GM21390 (cell line): ENCODE measurements around the gene STX8.

Experiments used
- ATAC-seq: cut with Tn5 transposase; IDR thresholded peaks from one replicate; pipeline ENCODE4 v1.9.1; 2021; ENCODE audit not compliant: unreplicated experiment

STX8 gene

DNA sequence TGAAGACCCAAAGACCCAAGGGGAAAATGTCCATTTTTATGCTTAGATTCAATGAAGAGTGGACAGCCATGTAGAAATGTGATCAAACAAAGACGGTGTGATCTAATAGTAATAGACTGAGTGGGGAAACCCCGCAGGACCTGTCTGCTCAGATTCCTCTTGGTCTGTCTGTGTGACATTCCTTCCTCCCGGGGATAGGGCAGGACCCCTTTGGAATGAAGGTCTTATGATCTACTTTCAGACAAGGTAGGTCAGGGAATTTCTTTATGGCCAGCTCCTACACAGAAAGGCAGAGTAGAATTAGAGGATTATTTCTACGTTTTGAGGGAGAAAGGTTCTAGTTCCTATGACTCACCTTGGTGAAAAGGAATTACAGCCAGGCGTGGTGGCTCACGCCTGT is 267.6 kb downstream of the STX8 start:
- no peak for ATAC-seq

DNA sequence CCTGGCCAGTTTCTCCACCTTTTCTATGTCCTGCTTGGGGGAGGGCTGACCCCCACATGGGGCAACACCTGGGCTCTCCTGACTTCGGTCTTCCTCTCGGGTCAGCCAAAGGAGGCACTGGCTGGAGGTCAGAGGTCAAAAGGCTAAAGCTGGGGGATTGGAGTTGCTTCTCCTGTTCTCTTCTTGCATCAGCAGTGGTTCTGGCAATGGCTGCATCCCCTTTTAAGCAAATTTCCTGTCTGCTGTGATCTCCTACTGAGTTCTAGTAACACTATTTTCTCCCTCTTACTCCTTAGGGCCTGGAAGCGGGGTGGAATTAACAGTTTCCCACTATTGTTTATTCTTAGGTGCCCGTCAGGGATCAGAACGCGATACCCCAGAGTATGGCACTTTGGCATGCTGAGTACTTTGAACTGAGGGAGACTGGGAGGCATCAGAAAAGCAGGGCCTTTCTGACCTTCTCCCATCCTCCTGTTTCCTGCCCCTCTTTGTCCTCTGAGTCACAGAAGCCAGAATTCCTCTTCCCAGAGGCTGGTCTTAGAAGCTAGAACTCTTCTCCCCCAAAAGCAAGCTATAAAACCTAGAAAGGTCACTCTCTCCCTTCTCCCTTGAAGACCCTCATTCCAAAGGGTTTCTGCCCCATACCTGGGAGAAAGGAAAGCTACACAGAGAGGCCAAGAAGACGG is 268.2 kb downstream of the STX8 start:
- ATAC-seq, result no peak

DNA sequence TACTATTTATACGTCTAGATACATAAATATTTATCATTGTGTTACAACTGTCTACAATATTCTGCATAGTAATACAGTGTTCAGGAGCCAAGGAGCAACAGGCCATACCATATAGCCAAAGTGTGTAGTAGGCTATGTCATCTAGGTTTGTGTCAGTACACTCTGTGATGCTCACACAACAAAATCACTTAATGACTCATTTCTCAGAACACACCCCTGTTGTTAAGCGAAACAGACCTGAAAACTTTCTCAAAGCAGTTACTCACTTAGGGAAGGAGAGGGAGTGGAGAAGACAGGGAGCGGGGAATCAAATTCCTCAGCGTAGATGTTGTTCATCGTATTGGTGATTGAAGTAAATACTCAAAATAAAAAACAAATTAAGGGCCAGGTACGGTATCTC is 269.5 kb downstream of the STX8 start:
- no peak for ATAC-seq

DNA sequence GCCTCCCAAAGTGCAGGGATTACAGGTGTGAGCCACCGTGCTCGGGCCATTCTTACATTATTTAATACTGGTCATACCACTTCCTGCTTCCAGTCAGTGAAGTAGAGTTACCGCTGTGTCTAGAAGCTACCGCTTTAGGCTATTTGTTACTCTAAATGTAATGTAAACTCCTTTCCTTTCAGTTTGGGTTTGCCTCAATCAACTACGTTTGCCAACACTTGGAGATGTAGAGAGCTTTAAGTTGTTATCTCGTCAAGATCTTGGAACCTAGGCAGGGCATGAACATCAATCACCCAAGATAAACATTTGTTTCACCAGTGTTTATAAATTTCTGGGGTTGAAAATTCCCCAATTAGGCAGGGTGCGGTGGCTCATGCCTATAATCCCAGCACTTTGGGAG is 275.9 kb downstream of the STX8 start:
- ATAC-seq, result no peak

DNA sequence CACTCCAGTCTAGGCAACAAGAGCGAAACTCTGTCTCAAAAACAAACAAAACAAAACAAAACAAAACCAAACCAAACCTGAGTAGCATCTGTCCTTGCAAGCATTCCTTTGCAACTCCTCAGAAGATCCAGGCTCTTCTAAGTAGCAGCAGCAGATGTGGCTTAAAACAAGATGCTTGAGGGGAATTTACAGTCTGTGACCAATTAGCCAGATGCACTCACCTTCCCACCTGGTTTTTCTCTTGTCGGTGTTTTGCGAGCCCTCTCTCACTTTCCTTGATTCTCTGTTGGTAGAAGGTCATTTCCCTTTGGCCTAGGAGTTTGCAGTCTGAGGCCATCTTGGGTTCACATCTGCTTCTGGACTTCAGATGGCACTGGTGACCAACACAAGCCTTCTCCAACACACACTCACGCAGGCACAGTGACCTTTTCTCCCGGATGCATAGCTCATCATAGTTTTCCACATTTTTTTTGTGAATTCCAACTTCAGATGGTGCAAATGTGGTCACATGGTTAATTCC is 276.8 kb downstream of the STX8 start:
- ATAC-seq, result no peak

DNA sequence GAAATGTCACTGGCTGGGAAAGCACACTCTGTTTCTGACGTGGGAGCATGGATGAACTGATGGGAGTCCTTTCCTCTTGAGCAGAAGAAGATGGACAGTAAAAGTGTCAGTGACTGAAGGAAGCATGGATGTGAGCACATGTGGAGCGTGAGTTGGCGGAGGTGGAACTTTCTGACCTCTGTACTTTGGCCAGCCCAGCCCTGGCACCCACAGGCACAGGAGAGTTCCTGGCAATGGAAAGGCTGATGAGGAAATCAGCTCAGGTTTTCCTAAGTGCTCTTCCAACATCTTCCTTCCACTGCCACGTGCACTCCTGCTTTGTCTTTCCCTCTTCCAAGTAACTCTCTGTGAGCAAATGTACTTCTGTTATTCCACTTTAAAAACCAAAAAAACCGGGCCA is 277.5 kb downstream of the STX8 start:
- ATAC-seq, result no peak

DNA sequence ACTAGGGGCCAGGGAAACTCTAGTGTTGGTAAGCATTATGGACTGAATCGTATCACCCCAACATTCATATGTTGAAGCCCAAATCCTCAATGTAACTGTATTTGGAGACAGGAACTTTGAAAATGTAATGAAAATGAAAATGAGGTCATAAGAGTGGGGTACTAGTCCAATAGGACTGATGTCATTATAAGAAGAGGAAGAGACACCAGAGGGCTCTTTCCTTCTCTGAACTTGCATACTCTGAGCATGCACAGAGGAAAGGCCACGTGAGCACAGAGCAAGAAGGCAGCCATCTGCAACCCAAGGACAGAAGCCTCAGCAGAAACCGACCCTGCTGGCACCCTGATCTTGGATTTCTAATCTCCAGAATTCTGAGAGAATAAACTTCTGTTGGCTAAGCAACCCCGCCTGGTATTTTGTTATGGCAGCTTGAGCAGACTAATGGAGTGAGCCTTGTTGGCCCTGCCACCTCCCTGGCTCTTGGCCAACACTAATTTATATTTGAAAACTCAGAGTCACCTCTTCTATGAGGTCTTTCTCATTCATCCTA is 280.9 kb downstream of the STX8 start:
- no peak for ATAC-seq

DNA sequence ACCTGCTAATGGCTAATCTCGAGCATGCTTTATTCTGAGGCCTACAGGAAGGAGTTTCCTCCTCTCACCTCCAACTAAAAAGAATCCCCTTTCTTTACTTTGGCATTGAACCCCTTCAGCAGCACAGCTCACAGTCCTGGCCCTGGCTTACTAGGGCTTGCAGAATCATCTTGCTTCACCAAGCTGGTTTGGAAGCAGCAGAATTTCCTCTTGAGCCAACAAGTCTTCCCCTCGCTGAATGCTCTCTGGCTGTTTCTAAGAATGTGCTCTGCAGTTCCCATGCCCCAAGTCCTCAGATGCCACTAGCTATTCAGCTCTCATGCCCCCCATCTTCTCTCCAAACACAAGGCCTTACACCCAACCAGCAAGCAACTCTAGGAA is 283.1 kb downstream of the STX8 start:
- ATAC-seq, result no peak

DNA sequence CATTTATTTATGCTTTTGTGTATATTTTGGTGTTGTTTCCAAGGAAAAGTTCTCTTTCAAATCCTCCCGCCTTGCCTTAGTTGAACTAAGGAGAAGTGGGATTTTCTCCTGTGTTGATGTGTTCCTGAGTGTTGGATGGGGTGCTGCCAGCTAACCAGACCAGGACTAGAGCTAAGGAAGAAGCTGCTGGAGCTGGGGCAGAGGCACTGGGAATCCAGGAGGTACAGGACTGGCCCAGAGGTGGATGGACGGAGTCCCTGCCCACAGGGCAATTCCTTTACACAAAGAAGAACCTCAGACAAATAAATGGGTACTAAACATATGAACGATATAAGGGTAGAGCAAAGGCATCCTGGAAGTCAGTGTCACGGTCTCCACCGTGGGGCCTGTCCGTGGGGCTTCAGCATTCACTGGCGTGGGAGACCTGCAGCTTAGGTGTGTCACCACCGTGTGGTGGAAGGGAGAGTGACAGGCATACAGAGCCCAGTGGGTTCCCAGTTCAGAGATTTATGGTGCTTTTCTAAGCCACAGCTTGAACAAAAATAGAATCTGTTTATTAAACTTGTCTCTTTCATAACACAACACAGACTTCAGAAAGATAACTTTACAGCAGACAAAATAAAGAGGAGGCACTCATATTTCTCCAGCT is 283.6 kb downstream of the STX8 start:
- ATAC-seq, result no peak

DNA sequence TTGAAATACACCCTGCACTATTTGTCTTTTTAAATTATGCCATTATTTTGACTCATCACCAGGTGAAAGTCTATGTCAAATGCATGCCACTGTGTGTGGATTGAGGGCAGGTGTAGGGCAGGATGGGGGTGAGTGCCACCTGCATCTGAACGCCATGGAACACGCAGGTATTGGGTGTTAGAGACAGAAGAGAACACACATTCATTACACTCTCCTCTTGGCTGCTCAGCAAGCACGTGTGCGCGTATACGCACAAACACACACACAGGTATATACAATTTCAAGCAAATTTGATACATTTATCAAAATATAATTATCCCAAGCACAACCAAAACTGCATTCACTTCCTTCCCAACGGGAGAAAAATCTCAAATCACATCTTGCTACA is 285.4 kb downstream of the STX8 start:
- ATAC-seq, result no peak

DNA sequence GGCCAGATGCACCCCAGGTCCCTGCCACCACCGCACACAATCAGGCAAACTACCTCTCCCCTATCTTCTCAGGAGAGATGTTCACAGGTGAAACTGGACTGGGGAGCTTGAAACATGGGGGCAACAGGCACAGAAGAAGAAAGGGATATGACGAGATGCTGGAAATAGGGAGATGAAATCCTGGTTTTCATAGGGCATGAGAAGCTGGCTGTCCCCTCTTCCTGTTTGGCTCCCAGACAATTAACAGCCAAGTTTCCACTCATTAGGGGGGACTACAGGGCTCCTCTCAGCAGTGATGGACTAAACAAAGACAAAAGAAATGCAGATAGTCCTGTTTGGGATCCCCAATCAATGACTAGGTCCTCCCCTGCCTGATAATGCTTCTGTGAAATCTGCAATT is 288.3 kb downstream of the STX8 start:
- no peak for ATAC-seq

DNA sequence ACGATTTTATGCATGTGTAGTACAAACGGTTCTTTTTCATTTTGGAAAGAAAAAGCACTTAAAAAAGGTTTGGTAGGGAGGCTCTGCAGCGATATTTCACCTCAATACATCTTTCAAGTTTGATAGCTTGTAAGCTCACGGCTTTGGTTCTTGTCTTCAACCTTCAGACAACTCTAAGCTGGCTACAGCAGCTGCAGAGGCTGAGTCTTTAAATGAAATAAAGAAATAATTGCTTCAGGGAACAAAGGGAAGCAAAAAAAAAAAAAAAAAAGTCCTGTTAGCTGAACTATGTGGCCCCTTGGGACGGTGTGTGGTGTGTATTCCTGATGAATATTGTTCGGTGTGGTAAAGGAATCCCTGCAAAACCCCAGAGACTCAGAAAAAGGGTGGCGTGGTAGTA is 289.2 kb downstream of the STX8 start:
- no peak for ATAC-seq

DNA sequence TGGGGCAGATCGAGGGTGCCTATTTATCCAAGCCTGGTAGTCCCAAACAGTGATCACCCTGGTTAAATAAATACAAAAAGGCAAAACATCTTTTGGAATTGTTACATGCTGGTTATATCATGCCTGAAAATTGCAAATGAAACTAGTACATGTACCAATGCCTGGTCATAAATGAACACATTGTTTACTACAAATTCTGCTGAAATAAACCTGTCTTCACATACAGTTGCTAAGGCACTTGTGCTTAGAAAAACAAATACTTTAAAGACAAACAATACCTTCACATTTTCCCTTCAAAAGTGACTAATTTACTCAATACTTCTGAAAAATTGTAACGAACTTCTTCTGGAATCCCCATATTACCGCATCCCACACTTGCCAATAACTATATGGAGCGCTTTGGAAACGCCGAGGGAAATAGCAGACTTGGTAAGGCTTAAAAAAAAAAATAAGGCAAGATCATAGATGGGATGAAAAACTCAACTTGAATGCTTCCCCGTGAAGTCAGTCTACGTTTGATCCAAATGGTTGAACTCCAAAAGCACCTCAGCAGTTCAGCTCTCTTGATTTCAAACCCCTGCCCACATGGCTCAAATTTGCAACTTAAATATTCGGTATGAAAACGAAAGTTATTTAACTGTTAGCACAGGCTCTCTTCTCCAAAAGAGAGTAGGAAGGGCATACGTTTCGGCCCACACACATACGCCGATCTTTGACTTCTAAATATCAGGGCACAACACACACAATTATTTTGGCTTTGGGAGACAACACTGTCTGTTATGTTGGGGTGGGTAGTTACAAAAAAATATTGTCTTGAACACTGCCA is 289.8 kb downstream of the STX8 start:
- no peak for ATAC-seq

DNA sequence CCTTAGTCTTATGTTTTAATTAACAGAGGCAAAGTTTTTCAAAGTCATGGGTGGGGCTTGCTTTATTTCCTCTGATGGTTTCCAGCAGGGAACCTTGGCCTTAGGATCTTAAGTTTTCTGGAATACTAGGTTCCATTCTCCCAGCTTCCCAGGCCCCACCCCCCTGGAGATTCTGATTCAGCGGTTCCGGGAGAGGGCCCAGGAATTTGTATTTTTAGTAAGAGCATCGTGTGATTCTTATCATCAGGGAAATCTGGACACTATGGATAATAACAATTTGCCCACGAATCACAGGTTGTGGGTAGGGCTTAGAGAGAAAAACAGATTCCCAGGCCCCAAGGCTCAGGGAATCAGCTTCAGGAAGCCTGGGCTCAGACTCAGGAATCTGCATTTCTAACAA is 290.7 kb downstream of the STX8 start:
- no peak for ATAC-seq

DNA sequence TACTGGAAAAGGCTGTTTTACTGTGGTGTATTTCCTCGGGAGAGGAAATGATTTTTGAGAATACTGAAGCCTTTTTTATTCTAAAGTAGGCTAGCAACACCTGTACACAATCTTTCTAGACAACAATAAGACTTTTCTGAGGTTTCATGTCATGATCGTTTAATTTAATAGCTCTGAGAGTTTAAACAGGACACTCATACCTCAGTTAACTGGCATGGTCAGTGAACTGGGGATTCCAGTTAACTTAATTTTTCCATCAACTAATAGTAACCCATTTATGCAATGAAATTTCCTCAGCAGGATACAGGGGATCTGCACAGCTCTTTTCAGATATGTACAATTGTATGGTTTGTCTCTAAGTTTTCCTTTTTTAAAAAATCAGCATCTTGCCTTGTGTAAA is 291.7 kb downstream of the STX8 start:
- no peak for ATAC-seq

DNA sequence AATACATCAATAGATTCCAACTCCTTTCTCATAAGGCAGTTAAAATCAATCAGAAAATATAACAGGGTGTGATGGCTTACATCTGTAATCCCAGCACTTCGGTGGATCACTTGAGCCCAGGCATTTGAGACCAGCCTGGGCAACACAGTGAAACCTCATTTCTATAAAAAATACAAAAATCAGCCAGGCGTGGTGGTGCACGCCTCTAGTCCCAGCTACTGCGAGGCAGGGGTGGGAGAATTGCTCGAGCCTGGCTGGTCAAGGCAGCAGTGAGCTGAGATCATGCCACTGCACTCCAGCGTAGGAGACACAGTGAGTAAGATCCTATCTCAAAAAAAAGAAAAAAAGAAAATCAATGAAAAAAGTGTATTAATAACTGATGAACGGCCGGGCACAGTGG is 295.7 kb downstream of the STX8 start:
- no peak for ATAC-seq

DNA sequence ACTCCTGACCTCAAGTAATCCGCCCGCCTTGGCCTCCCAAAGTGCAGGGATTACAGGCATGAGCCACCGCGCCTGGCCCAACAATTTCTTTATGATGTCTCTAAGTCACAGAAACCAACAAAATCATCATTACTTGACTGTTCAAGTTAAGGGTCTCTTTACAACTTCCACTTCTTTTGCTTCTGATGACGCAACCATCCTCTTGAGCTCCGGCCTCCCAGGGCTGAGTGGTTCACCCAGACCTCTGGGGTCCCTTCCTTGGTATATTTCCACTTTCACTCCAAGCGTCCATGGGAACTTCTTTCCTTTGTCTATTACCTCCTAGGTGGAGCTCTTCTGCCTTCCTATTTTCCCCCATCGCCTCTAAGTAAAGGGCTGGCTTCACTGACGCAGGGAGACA is 300.6 kb downstream of the STX8 start:
- no peak for ATAC-seq

DNA sequence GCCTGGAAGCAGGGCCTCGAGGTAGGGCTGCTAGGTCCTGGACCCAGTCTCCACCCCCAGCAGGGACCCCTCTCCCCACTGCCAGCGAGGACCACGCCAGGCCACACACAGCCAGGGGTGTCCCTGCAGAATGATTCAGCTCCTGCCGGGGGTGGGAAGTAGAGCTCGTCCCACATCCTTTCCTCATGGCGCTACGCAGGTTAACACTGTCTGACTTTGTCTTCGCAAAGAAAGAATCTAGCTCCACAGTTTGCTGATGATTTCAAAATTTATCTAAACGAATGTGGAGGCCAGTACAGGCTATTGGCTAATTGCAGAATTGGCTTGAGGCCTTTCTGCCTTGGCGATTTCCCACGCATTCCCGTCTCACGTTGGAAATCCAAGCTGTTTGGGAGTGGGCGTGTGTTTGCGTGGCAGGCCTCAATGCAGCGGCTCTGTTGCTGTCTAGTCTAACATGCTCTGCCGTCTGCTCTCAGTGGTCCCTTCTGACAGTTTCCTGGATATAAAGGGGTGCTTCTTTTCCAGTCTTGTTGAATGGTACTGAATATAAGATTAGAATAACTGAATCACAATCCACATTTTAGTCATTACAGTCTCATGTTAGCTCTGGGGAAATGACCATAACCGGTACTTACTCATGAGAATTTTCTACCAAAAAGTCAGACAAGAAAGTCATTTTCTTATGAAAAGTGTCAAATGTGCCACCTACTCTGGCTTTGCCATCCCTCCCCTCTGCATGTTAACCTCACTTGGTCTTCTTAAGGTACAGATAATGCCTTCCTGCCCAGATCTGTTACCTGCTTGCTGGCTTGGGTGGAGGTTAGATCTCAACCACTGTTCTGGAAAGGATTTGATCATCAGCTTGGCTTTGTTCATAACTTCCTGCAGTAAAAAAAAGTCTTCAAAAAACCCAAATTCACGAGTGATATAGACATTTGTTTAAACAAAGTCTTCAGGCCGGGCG is 301.9 kb downstream of the STX8 start:
- no peak for ATAC-seq

DNA sequence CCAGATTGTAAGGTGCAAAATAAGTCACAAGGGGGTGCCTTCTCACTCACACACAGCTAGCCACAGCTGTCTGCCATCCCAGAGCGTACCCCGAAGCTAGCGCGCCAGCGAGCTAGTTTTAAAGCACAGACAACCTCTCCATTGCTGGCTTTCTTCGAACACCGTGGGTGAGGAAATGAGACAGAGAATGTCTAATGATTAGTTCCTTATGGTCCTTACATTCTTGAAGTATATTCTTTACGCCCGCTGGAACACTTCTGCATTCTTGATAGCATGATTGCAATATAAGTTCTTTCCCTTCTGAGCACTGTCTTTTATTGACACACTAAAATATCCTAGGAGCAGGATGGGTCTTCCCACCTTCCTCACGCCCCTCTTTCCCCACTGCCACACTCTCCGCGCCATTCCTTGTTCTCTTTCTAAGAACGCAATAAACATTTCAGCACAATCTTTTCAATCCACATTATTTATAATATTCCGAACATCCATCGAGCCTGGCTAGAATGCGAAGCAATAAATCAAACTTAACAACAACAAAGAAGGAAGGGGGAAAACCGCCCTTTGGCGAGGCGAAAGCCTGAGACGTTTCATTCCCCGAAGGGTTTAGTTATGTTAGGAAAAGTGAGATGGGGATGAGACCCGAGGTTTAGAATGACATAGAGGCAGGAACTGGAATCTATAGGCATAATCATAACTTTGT is 303.0 kb downstream of the STX8 start:
- no peak for ATAC-seq

DNA sequence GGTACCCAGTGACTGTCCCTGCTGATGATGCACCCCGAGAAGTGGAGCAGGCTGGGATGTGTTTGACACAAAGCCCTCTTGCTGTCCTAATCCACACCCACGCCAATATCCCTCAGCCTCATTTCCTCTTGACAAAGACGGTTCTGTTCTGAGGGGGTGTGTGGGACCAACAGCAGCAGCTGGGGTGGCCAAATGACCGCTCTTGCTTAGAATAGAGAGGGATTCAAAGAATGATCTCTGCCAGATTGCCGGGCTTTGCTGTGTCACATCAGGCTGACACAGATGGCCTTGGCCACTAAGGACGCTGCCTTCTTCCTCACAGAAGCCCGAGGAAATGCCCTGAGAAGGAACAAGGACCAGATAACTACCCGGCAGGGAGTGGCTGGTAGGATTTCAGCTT is 303.6 kb downstream of the STX8 start:
- ATAC-seq, result no peak
